Peyer's patch (tissue), 4 donors: Measurements from ENCODE around the gene ANTXR1. TPM values are rescaled to one million over a fixed set of nuclear protein-coding genes. Genes with fewer than 3 reads are reported as not detected.

Experiments used
- DNase-seq, 3 donors: peaks; one replicate each; pipeline ENCODE4 v3.0.0-alpha.2; 2017 to 2019
- H3K27ac ChIP-seq, 4 donors: fragments of 200-600 bp; sonication (generic); one replicate each; pipeline ENCODE4 v1.5.1; 2016 to 2019
- H3K27me3 ChIP-seq, 2 donors: fragments of 200-600 bp; sonication (generic); one replicate each; pipeline ENCODE4 v1.5.1; 2019
- H3K36me3 ChIP-seq, 3 donors: fragments of 200-600 bp; sonication (generic); one replicate each; pipeline ENCODE4 v1.5.1; 2016 to 2019
- H3K4me1 ChIP-seq, 4 donors: fragments of 200-600 bp; sonication (generic); one replicate each; pipeline ENCODE4 v1.5.1; 2016 to 2019
- H3K4me3 ChIP-seq, 4 donors: fragments of 200-600 bp; sonication (generic); 1 replicate in 3 of 4; 2 replicates in 1 of 4; pipeline ENCODE4 v1.5.1; 2016 to 2019; ENCODE audit warnings: mild to moderate bottlenecking in 1 of 4
- H3K9me3 ChIP-seq, 4 donors: fragments of 200-600 bp; sonication (generic); one replicate each; pipeline ENCODE4 v1.5.1; 2016 to 2019; ENCODE audit warnings: mild to moderate bottlenecking in 1 of 4
- CTCF ChIP-seq, 6 experiments: fragments of 450-650 bp in 4 of 6; fragments of 200-600 bp in 2 of 6; sonication (generic) in 1 of 6; IDR thresholded peaks; one replicate each; pipeline ENCODE4 v1.5.1; 2017 to 2019; ENCODE audit warnings: antibody characterized with exemption in 6 of 6, mild to moderate bottlenecking in 3 of 6, moderate library complexity in 1 of 6
- POLR2A ChIP-seq, 2 donors: fragments of 450-650 bp; IDR thresholded peaks; one replicate each; pipeline ENCODE4 v1.5.1; 2017; ENCODE audit warnings: antibody characterized with exemption in 2 of 2, mild to moderate bottlenecking in 2 of 2, moderate library complexity in 2 of 2
- total RNA-seq, 4 donors: library from RNA; depleted of rRNA; stranded (reverse); fragments of >200 nt; gene quantifications; one replicate each; pipeline ENCODE4 v1.1.0, GENCODE V29; 2016

ANTXR1 gene
- total RNA-seq, 4 donors from 2014 or later = 5.4 to 39.6 (median 25.0) TPM

- TF ChIP-seq CTCF (IDR thresholded peaks at IDR 0.05) (no peak), POLR2A (IDR thresholded peaks at IDR 0.05) (no peak)
- no peak for DNase-seq
- Histone ChIP-seq H3K4me1 (no peaks in the 10 kb centered on the region), H3K27ac (no peak overlapping the region), H3K4me3 (no peak overlapping the region), H3K9me3 (no peaks in the 10 kb centered on the region), H3K36me3 (no peaks in the 10 kb centered on the region), H3K27me3 (no peaks in the 10 kb centered on the region)
Measured at GRCh38 chr2:69007169-69007568, 5.8 kb upstream of the ANTXR1 start.

GRCh38 chr2:69007603-69008002, 5.4 kb upstream of the ANTXR1 start:
- Histone ChIP-seq H3K27me3 (no peaks in the 10 kb centered on the region), H3K27ac (no peak overlapping the region), H3K4me1 (no peaks in the 10 kb centered on the region), H3K4me3 (no peak overlapping the region), H3K9me3 (no peaks in the 10 kb centered on the region), H3K36me3 (no peaks in the 10 kb centered on the region)
- DNase-seq = no peak
- TF ChIP-seq POLR2A (IDR thresholded peaks at IDR 0.05) = no peak
- no peak for TF ChIP-seq CTCF (IDR thresholded peaks at IDR 0.05)

- no peak for TF ChIP-seq CTCF (IDR thresholded peaks at IDR 0.05)
- Histone ChIP-seq H3K36me3 (no peaks in the 10 kb centered on the region), H3K4me1 (peaks cover 0 to 7% (median 4%) of the 10 kb centered on the region in 4 donors), H3K27me3 (no peaks in the 10 kb centered on the region), H3K4me3 (no peak overlapping the region), H3K27ac (no peak overlapping the region), H3K9me3 (no peaks in the 10 kb centered on the region)
- no peak for DNase-seq
Measured at GRCh38 chr2:69010437-69011194, 2.4 kb upstream of the ANTXR1 start.

- no peak overlapping the region for H3K4me3 ChIP-seq
- no peak overlapping the region for H3K27ac ChIP-seq
- no peak for DNase-seq
- H3K4me1 ChIP-seq = peaks cover 0 to 7% (median 4%) of the 10 kb centered on the region in 4 donors
- no peak for TF ChIP-seq CTCF (IDR thresholded peaks at IDR 0.05)
- no peaks in the 10 kb centered on the region for H3K27me3 ChIP-seq
- H3K9me3 ChIP-seq = no peaks in the 10 kb centered on the region
- H3K36me3 ChIP-seq = no peaks in the 10 kb centered on the region
Measured at GRCh38 chr2:69011611-69012157, 1.3 kb upstream of the ANTXR1 start.

GRCh38 chr2:69012310-69013141, 453 bp upstream of the ANTXR1 start:
- H3K4me3 ChIP-seq = peak overlapping the region; percentile 44 to 65 (median 51)
- TF ChIP-seq CTCF (IDR thresholded peaks at IDR 0.05) (peak; percentile 36 to 73 (median 52)), POLR2A (IDR thresholded peaks at IDR 0.05) (no peak)
- peaks cover 0 to 7% (median 4%) of the 10 kb centered on the region in 4 donors for H3K4me1 ChIP-seq
- no peaks in the 10 kb centered on the region for H3K27me3 ChIP-seq
- DNase-seq = peak; percentile 37 to 71 (median 68)
- H3K9me3 ChIP-seq = no peaks in the 10 kb centered on the region
- H3K36me3 ChIP-seq = no peaks in the 10 kb centered on the region
- peak overlapping the region in 3 of 4 donors; percentile 60 to 78 (median 77) for H3K27ac ChIP-seq
